Omental fat pad (tissue), 4 donors: ENCODE data around the gene NEIL3. TPM values are rescaled to one million over a fixed set of nuclear protein-coding genes. Genes with fewer than 3 reads are reported as not detected.

Experiments used
- ATAC-seq: fragments of 150-250 bp; one replicate; pipeline ENCODE4 v1.9.1; 2016; ENCODE audit warnings: mild to moderate bottlenecking, moderate library complexity; ENCODE audit not compliant: low FRiP score
- DNase-seq: peaks from one replicate; pipeline ENCODE4 v3.0.0-alpha.2; 2019; ENCODE audit warnings: low spot score
- CTCF ChIP-seq, 3 donors: fragments of 450-650 bp; IDR thresholded peaks; one replicate each; pipeline ENCODE4 v1.5.1; 2016 to 2017; ENCODE audit warnings: antibody characterized with exemption in 3 of 3, mild to moderate bottlenecking in 3 of 3, moderate library complexity in 2 of 3
- total RNA-seq, 4 donors: library from RNA; depleted of rRNA; stranded (reverse); fragments of >200 nt; gene quantifications; one replicate each; pipeline ENCODE4 v1.1.0, GENCODE V29; 2016

NEIL3 gene
- total RNA-seq, 4 donors from 2014 or later, result 0.96 TPM; not detected in 3

- TF ChIP-seq CTCF (IDR thresholded peaks at IDR 0.05), result no peak
- DNase-seq (no peak), ATAC-seq (no peak)
Measured at GRCh38 chr4:177391953-177392352, 82.3 kb downstream of the NEIL3 start.

- ATAC-seq (no peak), DNase-seq (no peak)
- no peak for TF ChIP-seq CTCF (IDR thresholded peaks at IDR 0.05)
Measured at GRCh38 chr4:177393236-177393635, 83.6 kb downstream of the NEIL3 start.

GRCh38 chr4:177396352-177396751 lies 86.7 kb downstream of the NEIL3 start:
- no peak for ATAC-seq
- no peak for TF ChIP-seq CTCF (IDR thresholded peaks at IDR 0.05)
- no peak for DNase-seq

- ATAC-seq (no peak), DNase-seq (no peak)
- TF ChIP-seq CTCF (IDR thresholded peaks at IDR 0.05), result no peak
Measured at GRCh38 chr4:177400030-177400429, 90.4 kb downstream of the NEIL3 start.

- no peak for TF ChIP-seq CTCF (IDR thresholded peaks at IDR 0.05)
- no peak for DNase-seq
- ATAC-seq, result no peak
Measured at GRCh38 chr4:177401658-177402273, 92.1 kb downstream of the NEIL3 start.

- no peak for TF ChIP-seq CTCF (IDR thresholded peaks at IDR 0.05)
- ATAC-seq, result no peak
- no peak for DNase-seq
Measured at GRCh38 chr4:177403746-177404145, 94.1 kb downstream of the NEIL3 start.

- ATAC-seq (no peak), DNase-seq (no peak)
- no peak for TF ChIP-seq CTCF (IDR thresholded peaks at IDR 0.05)
Measured at GRCh38 chr4:177404342-177404741, 94.7 kb downstream of the NEIL3 start.
